ENCODE results near the gene GRAMD4. TPM values are rescaled to one million over a fixed set of nuclear protein-coding genes. Genes with fewer than 3 reads are reported as not detected.
"Not testable (repeated sequence)": the region's sequence is repeated elsewhere in the genome, so short reads cannot be mapped to it uniquely, and the experiment has no call there.

Gene GRAMD4
- polyA plus RNA-seq, 6 donors from 2014 or later = 4.0 to 12.5 (median 6.9) TPM

DNA sequence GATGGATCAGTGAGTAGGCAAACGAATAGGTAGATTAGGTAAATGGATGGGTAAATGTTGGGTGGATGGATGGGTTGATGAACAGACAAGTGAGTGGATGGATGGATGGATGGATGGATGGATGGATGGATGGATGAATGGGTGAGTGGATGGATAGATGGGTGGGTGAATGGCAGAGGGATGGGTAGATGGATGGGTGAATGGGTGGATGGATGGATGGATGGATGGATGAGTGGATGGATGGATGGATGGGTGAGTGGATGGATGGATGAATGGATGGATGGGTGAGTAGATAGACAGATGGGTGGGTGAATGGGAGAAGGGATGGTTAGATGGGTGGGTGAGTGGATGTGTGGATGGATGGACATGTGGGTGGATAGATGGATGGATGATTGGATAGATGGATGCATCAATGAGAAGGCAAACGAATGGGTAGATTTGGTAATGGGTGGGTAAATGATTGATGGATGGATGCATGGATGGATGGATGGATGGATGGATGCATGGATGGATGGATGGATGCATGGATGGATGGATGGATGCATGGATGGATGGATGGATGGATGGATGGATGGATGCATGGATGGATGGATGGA, 28.1 kb downstream of the GRAMD4 start:
- peak overlapping the region in 1 of 6 donors; percentile 72 for H3K27ac Mint-ChIP-seq
- not testable (repeated sequence) for DNase-seq; ATAC-seq (ENCODE audit: low read depth in 2 of 2); H3K36me3 Mint-ChIP-seq; H3K9me3 Mint-ChIP-seq; H3K27me3 Mint-ChIP-seq
- H3K4me1 Mint-ChIP-seq = peaks cover 43 to 60% (median 58%) of the 10 kb centered on the region in 3 donors
- H3K4me3 Mint-ChIP-seq = peak overlapping the region in 1 of 8 donors; percentile 39

DNA sequence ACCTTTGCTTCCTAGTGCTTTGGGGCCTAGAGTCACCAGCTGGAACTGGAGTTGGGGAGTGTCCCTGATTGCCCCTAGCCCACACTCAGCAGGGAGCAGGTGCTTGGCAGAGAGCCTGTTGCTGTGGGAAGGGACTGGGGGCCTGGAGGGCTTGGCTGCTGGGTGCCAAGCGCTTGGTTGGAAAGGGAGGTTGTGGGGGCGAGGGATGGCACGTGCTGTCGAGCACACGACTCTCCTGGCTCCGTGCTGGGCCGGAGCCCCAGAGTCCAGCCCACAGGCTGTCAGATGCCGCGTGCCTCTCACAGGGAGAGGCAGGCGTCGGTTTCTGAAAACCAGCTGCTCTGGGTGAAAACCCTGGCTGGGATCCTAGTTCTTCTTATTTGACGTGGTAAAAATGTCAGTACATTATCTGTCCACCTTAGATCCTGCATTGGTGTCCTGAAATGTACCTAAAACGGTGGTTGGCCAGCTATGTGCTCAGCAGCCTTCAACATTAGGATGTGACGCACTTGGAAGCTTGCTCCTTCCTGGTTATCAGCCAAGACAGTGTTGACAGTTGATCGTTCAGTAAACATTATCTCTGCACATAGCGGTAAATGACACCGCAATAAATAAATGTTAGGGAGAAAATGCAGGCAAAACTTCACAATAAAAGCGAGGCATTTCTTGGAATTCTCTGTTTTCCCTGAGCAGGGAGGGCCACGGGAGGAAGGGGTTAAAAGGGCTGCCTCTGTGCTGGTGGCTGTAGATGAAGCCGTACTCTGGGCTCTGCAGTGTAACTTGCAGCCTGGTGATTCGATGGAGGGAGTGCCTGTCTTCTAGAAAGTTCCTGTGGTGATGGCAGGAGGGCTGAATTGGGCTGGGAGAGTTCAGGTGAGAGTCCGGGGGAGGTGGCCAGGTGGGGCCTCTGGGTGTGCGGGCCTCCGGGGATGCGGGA, 29.2 kb downstream of the GRAMD4 start:
- H3K27me3 Mint-ChIP-seq = no peaks in the 10 kb centered on the region
- peaks cover 0 to 8% (median 0%) of the 10 kb centered on the region in 7 donors for H3K9me3 Mint-ChIP-seq
- ATAC-seq (ENCODE audit: low read depth in 2 of 2) (no peak), DNase-seq (no peak)
- H3K27ac Mint-ChIP-seq = peak overlapping the region in 5 of 6 donors; percentile 16 to 85 (median 73)
- peak overlapping the region in 3 of 8 donors; percentile 29 to 56 (median 46) for H3K4me3 Mint-ChIP-seq
- peaks cover 48 to 64% (median 53%) of the 10 kb centered on the region in 3 donors for H3K4me1 Mint-ChIP-seq
- H3K36me3 Mint-ChIP-seq = no peaks in the 10 kb centered on the region

DNA sequence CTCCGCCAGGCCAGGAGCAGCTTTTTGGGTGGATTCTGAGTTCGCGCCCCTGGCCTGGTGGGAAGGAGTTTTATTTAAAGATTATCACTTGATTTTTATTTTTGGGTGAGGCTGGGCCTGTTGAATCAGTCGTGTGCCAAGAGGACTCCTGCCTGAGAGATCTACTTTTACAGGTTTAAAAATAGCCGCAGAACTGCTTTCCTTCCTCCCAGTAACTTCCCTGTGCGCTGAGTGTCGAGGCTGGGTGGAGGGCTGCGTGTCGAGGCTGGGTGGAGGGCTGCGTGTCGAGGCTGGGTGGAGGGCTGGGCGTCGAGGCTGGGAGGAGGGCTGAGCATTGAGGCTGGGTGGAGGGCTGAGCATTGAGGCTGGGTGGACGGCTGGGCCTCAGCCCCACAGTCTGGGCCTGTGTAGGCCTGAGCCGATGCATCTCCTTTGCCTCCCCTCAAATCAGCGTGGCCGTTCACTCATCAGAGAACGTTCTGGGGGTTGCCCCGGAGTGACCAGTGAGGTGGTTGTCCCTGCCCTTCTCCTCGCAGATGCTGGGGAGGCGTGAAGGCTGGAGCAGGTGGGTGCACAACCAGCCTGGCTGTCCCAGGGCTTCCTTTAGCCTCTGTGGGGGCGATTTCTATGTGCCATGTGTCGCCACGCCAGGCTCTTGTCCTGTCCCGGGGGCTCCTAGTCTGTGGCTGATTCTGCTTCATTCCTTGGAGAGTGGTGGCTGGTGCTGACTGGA, 30.1 kb downstream of the GRAMD4 start:
- ATAC-seq (ENCODE audit: low read depth in 2 of 2) (no peak), DNase-seq (no peak)
- Mint-ChIP-seq H3K27me3 (no peaks in the 10 kb centered on the region), H3K4me3 (peak overlapping the region in 3 of 8 donors; percentile 29 to 56 (median 46)), H3K36me3 (no peaks in the 10 kb centered on the region), H3K27ac (peak overlapping the region in 4 of 6 donors; percentile 19 to 85 (median 71)), H3K9me3 (peaks cover 0 to 8% (median 0%) of the 10 kb centered on the region in 7 donors), H3K4me1 (peaks cover 48 to 69% (median 59%) of the 10 kb centered on the region in 3 donors)

DNA sequence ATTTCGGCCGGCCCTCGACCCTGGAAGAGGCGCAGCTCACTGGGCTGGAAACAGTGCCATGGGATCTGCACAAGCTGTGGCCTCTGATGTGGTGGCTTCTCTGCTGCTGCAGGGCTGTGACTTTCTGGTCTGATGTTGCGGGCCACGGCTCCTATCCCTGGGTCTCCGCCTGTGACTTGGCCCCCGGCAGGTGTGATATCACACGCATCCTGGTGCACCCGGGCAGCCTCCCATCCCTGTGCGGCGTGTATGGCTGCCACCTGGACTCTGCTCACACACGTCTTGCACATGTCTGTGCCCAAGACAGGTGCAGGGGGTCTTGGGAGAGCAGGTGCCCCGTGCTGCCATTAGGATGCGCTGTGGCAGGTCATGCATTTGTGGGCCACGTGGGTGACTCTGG, 31.1 kb downstream of the GRAMD4 start:
- ATAC-seq (ENCODE audit: low read depth in 2 of 2) = no peak
- peaks cover 48 to 69% (median 59%) of the 10 kb centered on the region in 3 donors for H3K4me1 Mint-ChIP-seq
- H3K36me3 Mint-ChIP-seq = no peaks in the 10 kb centered on the region

DNA sequence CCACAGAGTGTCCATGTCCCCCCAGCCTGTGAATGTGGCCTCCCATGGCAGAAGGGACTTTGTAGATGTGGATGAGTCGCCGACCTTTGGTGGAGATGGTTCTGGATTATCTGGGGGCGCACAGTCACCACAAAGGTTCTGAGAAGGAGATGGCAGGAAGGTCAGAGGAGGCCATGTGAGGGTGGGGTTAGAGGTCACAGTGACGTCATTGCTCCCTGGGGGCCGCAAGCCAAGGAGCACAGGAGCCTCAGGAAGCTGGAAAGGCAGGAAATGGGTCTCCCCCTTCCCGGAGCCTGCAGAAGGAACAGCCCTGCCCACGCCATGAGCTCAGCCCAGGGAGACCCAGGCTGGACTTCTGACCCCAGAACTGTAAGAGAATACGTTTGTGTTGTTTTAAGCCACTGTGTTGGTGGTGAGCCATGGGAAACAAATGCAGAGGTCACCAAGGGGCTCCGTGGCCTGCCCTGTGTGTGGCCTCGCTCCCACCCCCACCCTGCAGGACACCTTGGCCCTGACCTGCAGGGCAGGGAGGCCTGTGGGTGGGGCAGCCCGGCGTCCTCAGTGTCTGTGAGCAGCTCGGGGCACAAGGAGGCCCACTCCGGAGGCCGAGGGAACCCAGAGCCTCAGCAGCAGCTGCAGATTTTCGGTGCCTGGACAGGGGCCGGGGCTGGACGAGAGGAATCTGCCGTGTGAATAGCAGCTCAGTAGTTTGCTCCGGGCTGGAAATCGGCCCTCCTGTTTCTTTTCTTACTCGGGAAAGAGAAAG, 32.1 kb downstream of the GRAMD4 start:
- H3K27ac Mint-ChIP-seq = peak overlapping the region in 2 of 6 donors; percentile 41 to 86
- H3K4me3 Mint-ChIP-seq = peak overlapping the region in 5 of 8 donors; percentile 2 to 56 (median 9)
- H3K4me1 Mint-ChIP-seq = peaks cover 48 to 69% (median 54%) of the 10 kb centered on the region in 3 donors
- ATAC-seq (ENCODE audit: low read depth in 2 of 2) = no peak
- no peak for DNase-seq
- no peaks in the 10 kb centered on the region for H3K36me3 Mint-ChIP-seq
- H3K27me3 Mint-ChIP-seq = no peaks in the 10 kb centered on the region
- H3K9me3 Mint-ChIP-seq = peaks cover 0 to 8% (median 0%) of the 10 kb centered on the region in 7 donors

More for the DNA sequence above, 31.1 kb downstream of the GRAMD4 start:
- Mint-ChIP-seq H3K27ac (peak overlapping the region in 3 of 6 donors; percentile 42 to 94 (median 54)), H3K4me3 (peak overlapping the region in 1 of 8 donors; percentile 1), H3K27me3 (no peaks in the 10 kb centered on the region), H3K9me3 (peaks cover 0 to 8% (median 0%) of the 10 kb centered on the region in 7 donors)
- no peak for DNase-seq

DNA sequence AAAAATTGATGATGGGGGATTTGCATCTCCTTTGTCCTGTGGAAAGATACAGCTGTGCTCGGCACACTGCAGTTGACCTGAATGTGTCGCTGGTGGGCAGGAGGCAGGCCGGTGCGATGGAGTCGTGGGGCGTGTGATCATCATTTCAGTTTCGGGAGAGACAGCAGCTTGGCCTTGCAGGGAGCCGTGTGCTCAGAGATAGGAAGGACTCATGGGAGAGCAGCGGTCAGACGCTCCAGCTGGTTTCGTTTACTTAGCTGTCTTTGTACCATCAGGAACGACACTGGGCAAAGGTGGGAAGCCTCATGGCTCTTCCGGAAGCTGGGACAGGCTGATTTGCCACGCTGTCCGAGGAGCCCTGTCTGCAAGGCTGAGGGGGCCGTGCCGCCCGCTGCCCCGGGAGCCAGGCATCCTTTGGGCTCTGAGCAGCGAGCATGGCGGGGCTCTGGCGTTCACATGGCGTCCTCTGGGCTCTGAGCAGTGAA, 32.7 kb downstream of the GRAMD4 start:
- H3K27ac Mint-ChIP-seq = peak overlapping the region in 2 of 6 donors; percentile 16 to 41
- ATAC-seq (ENCODE audit: low read depth in 2 of 2) = no peak
- peaks cover 46 to 62% (median 51%) of the 10 kb centered on the region in 3 donors for H3K4me1 Mint-ChIP-seq
- peaks cover 0 to 7% (median 0%) of the 10 kb centered on the region in 7 donors for H3K9me3 Mint-ChIP-seq
- H3K27me3 Mint-ChIP-seq = no peaks in the 10 kb centered on the region
- H3K36me3 Mint-ChIP-seq = no peaks in the 10 kb centered on the region
- peak overlapping the region in 5 of 8 donors; percentile 9 to 59 (median 26) for H3K4me3 Mint-ChIP-seq
- DNase-seq = no peak

DNA sequence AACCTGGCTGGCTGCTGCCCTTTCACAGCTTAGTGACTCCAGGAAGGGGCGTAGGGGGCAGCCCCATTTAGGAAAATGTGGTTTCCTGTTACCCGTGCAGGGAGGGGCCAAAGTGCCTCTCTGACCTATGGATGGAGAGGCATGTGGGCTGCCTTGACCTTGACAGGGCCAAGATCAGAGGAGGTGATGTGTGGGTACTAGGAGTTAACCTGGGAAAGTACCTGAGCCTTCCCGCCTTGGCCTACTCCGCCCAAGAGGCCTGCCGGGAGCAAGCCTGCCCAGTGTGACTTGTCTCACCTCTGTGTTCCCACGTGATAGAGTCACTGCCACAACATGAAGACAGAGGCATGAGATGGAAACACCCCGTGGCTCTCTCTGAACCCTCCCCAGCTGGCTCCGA, 33.4 kb downstream of the GRAMD4 start:
- H3K4me1 Mint-ChIP-seq = peaks cover 42 to 55% (median 44%) of the 10 kb centered on the region in 3 donors
- no peak overlapping the region for H3K27ac Mint-ChIP-seq

DNA sequence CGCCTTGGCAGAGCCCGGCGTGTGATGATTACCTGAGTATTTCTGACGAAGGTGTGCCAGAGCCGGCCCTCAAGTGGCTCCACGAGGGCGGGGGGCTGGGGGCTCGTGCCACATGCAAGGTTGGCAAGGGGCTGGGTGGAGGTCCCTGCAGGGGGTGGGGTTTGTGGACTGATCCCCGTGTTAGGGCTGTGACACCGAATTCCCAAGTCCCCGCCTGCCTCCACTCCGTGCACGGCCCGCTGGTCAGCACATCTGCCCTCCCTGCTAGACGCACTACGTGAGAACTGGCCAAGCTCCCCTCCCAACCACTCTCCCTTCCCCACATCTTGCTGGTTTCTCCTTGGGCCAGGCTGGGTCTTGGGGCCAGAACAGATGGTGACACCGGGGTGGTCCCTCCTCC, 34.2 kb downstream of the GRAMD4 start:
- no peaks in the 10 kb centered on the region for H3K9me3 Mint-ChIP-seq
- DNase-seq = no peak
- no peak for ATAC-seq (ENCODE audit: low read depth in 2 of 2)
- peak overlapping the region in 1 of 8 donors; percentile 13 for H3K4me3 Mint-ChIP-seq
- peaks cover 0 to 7% of the 10 kb centered on the region in 2 donors for H3K36me3 Mint-ChIP-seq
- H3K27ac Mint-ChIP-seq = peak overlapping the region in 2 of 6 donors; percentile 5 to 93
- peaks cover 36 to 49% (median 41%) of the 10 kb centered on the region in 3 donors for H3K4me1 Mint-ChIP-seq
- H3K27me3 Mint-ChIP-seq = no peaks in the 10 kb centered on the region

More for the DNA sequence above, 33.4 kb downstream of the GRAMD4 start:
- Mint-ChIP-seq H3K4me3 (peak overlapping the region in 2 of 8 donors; percentile 10 to 41), H3K36me3 (no peaks in the 10 kb centered on the region), H3K27me3 (no peaks in the 10 kb centered on the region), H3K9me3 (peaks cover 0 to under 1% (median 0%) of the 10 kb centered on the region in 7 donors)
- DNase-seq (no peak), ATAC-seq (ENCODE audit: low read depth in 2 of 2) (no peak)

DNA sequence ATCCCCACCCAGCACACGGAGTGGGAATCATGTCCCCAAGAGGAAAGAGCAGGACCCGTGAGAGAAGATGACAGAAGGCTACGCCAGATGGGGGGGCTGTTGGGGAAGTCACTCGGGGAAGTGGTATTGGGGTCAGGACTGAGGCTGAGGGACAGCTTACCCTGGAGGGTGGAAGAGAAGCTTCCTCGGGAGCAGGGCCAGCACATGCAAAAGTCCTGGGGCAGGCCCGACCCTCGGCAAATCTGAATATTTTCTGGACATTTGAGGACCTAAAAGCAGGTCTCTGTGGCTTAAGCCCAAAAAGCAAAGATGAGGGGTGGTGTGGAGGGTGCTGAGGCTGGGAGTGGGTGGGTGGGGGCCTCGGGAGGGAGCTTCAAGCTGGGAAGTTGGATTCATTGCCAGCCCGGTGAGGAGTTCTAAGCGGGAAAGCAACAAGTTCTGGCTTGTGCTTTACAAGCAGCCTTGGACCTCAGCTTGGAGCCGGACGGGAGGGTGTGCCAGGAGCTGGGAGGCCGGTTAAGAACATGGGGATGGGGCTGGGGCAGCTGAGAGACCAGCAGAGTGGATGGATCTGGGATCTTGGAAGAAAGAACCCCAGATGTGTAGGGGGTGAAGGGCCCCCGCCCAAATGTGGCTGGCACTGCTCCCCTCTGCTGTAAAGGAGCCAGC, 34.9 kb downstream of the GRAMD4 start:
- Mint-ChIP-seq H3K27ac (peak overlapping the region in 2 of 6 donors; percentile 5 to 93), H3K36me3 (peaks cover 0 to 8% of the 10 kb centered on the region in 2 donors), H3K9me3 (no peaks in the 10 kb centered on the region), H3K4me1 (peaks cover 31 to 43% (median 34%) of the 10 kb centered on the region in 3 donors), H3K27me3 (no peaks in the 10 kb centered on the region), H3K4me3 (no peak overlapping the region)
- DNase-seq (no peak), ATAC-seq (ENCODE audit: low read depth in 2 of 2) (no peak)

DNA sequence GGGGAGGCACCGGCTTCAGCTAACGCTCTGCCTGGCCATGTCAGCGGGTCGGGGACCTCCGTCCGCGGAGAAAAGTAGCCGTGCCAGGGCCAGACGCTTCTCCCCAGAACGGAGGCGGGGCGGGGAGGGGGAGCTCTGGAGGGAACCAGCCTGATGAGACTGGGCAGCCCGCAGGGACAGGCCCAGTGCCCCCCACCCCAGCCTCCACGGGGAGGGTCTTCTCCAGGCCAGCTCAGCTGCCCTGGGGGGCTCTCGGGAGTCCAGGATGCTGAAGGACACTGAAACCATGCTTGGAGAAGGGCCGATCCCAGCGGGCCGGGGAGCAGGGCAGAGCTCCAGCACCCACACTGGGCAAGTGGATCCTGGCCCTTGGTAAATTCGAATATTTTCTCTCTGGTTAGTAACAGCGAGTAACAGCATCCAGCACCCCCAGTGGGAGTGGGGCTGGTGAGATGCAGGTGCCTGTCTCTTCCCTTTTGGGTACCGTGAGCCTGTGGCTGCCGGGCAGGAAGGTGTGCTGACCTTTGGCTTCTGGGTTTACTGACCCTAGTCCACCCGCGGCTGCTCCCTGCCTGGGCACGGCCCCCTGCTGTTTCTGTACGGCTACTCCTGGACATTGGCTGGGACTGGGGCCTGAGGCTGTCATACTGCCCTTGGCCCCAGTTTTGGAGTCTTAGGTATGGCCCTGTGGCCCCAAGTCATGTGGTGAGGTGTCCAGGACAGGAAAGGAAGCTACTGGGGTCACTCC, 35.8 kb downstream of the GRAMD4 start:
- no peak for DNase-seq
- no peak for ATAC-seq (ENCODE audit: low read depth in 2 of 2)
- H3K9me3 Mint-ChIP-seq = no peaks in the 10 kb centered on the region
- H3K27me3 Mint-ChIP-seq = no peaks in the 10 kb centered on the region
- H3K4me1 Mint-ChIP-seq = peaks cover 26 to 43% (median 29%) of the 10 kb centered on the region in 3 donors
- peak overlapping the region in 1 of 6 donors; percentile 51 for H3K27ac Mint-ChIP-seq
- peaks cover 0 to 8% of the 10 kb centered on the region in 2 donors for H3K36me3 Mint-ChIP-seq
- no peak overlapping the region for H3K4me3 Mint-ChIP-seq

DNA sequence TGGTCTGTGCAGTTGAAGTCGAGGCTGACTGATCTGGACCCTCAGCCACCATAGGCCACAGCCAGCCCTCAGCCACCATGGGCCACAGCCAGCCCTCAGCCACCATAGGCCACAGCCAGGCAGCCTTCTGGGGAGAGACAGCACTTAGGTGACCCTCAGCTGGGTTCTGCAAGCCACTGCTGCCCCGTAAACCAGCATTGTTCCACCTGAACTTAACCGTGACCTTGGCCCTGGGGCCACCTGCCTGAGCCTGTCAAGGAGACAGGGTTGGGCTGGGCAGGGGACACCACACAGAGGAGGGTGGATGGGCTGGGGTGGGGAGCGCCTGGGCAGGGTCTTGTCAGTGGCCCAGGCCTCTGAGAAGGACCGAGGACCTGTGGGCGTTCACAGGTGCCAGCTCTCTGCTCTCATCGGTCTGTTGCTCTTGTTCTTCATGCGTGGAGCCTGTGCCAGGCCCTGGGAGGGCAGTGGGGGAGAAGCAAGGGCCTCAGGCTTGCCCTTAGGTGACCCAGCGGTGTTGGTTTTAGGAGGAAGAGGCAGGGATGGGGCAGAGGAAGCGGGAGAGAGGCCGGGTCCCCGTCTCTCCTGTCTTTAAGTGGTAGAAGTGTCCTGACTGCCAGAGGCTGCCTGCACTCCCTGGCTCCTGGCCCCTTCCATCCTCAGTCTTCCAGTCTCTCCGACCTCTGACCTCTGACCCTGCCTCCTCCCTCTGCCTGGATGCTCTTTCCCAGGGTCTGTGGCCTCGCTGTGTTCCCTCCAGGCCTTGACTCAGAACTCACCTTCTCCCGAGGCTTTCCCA, 36.9 kb downstream of the GRAMD4 start:
- Mint-ChIP-seq H3K27me3 (no peaks in the 10 kb centered on the region), H3K36me3 (peaks cover 0 to 8% of the 10 kb centered on the region in 2 donors), H3K4me3 (peak overlapping the region in 1 of 8 donors; percentile 35), H3K9me3 (no peaks in the 10 kb centered on the region), H3K27ac (peak overlapping the region in 3 of 6 donors; percentile 57 to 97 (median 68)), H3K4me1 (peaks cover 17 to 33% (median 22%) of the 10 kb centered on the region in 3 donors)
- ATAC-seq (ENCODE audit: low read depth in 2 of 2) (no peak), DNase-seq (no peak)
